GM18520 (cell line): ENCODE results near the gene CASZ1.

Source experiments
- ATAC-seq: cut with Tn5 transposase; IDR thresholded peaks from one replicate; pipeline ENCODE4 v1.9.1; 2021; ENCODE audit not compliant: unreplicated experiment

Gene CASZ1

GRCh38 chr1:10613340-10613739 lies 183.1 kb downstream of the CASZ1 start:
- ATAC-seq = no peak

DNA sequence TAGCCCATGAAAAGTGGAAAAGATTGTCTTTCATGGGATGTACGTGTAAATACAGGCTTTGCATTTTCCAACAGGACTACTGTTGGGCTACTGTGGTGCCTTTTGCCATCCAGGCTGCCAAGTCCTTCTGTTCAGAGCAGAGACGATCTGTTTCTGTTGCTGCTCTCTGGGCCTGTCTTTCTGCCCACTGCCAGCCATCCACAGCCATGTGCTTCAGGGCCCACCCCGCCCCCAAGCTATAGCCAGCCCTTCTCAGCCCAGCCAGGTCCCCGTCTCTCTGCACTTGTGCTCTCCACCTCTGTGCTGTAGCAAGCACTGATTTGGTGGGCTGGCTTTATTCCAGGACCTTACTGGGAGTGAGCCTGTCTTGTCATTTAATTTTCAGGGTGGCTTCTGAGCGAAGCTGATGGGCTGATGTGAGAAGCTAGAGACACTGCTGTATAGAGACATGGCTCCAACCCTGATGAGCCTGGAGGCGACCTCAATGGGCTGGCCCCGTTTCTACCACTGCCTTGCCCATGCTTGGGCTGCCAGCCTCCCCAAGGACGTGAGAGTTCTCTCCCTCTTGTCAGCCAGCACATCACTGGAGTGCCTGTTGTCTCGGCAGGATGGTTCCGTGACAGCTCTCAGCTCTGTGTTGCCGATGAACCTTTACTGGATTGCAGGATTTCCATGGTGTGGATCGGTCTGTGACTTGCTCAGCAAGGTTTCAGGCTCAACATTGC lies 183.8 kb downstream of the CASZ1 start:
- ATAC-seq = no peak

- no peak for ATAC-seq
Observed at GRCh38 chr1:10610901-10611600, 185.4 kb downstream of the CASZ1 start.

GRCh38 chr1:10608690-10609089 lies 187.8 kb downstream of the CASZ1 start:
- ATAC-seq = no peak

- no peak for ATAC-seq
Observed at GRCh38 chr1:10607228-10607627, 189.2 kb downstream of the CASZ1 start.

DNA sequence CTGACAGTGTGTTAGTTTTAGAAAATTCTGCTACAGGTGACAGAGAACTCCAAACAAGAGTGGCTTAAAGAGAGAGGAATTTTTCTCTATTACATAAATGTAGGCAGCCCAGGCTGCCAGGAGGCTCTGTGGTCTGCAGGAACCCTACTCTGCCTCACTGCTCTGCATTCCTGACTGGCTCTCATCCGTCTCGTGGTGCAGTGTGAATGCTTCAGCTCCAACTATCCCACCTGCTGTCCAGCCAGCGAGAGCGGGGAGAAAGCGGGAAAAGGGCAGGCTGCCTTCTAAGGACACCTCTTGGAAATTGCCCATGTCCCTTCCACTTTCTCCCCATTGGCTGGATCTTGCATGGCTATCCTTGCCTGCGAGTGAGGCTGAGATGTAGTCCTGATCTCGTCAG lies 190.4 kb downstream of the CASZ1 start:
- ATAC-seq = no peak

- no peak for ATAC-seq
Observed at GRCh38 chr1:10604966-10605365, 191.5 kb downstream of the CASZ1 start.

- no peak for ATAC-seq
Observed at GRCh38 chr1:10602936-10603335, 193.5 kb downstream of the CASZ1 start.

DNA sequence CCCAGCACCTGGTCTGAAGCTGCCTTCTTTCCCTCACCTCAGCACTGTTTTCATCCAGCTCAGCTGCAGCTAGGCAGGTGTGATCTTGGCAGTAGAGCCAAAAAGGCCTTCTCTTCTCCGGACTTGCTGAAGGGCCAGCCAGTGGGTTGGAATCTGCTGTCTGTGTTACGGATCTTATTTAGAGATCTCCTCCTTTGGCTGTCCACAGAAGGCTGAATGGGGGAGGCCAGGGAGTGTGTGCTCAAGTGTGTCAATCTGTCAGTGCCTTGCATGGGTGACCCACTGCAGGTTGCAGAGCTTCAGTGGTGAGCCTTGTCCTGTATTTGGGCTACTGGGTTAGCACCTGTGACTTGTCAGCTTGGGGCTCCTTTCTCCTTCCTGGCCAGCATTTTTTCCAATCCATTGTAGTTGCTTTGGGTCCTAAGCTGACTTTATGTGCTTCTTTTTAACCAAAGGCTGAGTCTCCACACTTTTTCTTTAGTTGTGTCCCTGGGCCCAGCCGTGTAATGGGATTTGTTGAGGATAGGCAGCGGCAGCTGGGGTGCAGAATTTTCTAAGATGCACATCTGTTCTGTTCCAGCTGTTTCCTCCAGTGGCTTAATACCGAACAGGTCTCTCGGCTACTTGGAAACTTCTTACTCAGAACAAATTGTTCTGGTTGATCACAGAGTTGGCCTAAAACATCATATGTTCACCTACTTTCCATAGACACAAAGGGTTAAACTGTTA lies 194.9 kb downstream of the CASZ1 start:
- ATAC-seq = no peak

- no peak for ATAC-seq
Observed at GRCh38 chr1:10599194-10599861, 197.1 kb downstream of the CASZ1 start.

DNA sequence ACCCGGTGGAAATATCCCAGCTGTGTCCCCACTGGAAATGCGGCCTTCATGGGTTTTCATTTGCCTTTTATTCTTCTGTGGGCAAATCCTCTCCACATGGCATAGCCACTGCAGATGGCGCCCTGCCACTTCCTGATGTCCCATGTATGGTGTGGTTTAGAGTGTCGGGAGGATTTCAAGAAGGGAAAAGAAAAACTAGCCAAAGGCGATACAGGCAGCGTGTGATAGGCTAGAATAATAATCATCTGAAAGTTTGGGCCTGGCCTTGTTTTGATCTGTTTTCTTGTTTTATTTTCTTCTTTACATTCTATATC lies 198.1 kb downstream of the CASZ1 start:
- no peak for ATAC-seq

GRCh38 chr1:10597492-10598388 lies 198.7 kb downstream of the CASZ1 start:
- ATAC-seq = no peak

- ATAC-seq = no peak
Observed at GRCh38 chr1:10596780-10597179, 199.7 kb downstream of the CASZ1 start.

GRCh38 chr1:10594595-10595223 lies 201.7 kb downstream of the CASZ1 start:
- ATAC-seq = no peak

- no peak for ATAC-seq
Observed at GRCh38 chr1:10593750-10594149, 202.7 kb downstream of the CASZ1 start.

DNA sequence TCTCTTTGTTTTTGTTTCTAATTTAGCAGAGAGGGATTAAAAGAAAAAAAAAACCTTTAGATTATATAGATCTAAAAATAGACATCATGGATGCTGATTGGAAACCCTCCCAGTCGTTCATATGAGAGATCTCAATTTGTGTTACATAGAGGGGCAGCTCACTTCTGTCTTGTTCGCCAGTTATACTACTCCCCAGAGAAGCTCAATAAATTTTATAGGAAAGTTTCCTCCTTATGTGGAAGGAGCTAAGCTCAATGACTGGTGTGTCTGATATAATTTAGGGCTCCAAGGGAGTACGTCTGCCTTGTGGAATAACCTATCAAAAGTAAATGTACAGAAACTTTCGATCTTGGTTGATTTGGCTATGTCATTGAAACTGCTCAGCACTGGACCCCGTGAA lies 204.1 kb downstream of the CASZ1 start:
- no peak for ATAC-seq

DNA sequence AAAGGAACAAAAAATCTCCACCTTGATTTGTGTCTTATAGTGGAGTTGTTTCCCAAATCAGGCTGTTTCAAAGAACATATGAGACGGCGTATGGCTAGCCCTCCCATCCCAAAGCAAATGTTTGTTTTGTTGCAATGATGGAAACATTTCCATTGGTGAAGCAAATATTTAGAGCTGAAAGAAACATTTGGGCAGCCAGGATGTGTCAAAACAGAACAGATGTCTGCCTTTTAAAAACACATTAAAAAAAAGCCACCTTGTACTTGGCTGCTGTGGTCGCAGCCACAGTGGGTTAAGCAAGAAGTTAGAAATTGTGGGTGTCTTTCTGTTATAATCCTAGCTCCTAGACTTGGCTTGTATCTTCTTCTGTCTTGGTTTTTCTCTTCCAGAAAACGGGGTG lies 205.4 kb downstream of the CASZ1 start:
- ATAC-seq = no peak

GRCh38 chr1:10589074-10589473 lies 207.4 kb downstream of the CASZ1 start:
- no peak for ATAC-seq

DNA sequence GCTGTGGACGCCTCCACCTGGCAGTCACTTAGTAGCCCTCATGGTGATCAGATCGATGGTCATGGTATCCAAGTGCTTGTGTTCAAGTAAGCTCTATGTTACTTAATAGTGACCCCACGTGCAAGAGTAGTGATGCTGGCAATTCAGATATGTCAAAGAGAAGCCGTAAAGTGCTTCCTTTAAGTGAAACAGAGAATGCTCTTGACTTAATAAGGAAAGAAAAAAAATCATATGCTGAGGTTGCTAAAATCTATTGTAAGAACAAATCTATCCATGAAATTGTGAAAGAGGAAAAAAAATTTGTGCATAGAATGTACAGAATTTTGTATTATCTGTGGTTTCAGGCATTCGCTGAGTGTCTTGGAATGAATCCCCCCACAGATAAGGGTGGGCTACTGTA lies 207.8 kb downstream of the CASZ1 start:
- no peak for ATAC-seq
